ENCODE measurements around the gene AHSA1. TPM values are rescaled to one million over a fixed set of nuclear protein-coding genes. Genes with fewer than 3 reads are reported as not detected.

Gene AHSA1
- total RNA-seq, 2 donors from 2014 or later = 77.7 to 128 TPM

GRCh38 chr14:77508876-77509275, 51.0 kb downstream of the AHSA1 start:
- DNase-seq (ENCODE audit: low spot score) (no peak), ATAC-seq (ENCODE audit: insufficient number of reproducible peaks, low FRiP score, low read depth) (no peak)
- Histone ChIP-seq H3K27me3 (replicated peaks; ENCODE audit: insufficient read depth) (no peaks in the 10 kb centered on the region), H3K9me3 (no peaks in the 10 kb centered on the region), H3K4me3 (no peak overlapping the region), H3K27ac (no peak overlapping the region), H3K36me3 (peaks cover 31% of the 10 kb centered on the region), H3K4me1 (ENCODE audit: control insufficient read depth in 1 of 2, low read depth in 2 of 2) (no peaks in the 10 kb centered on the region)
- TF ChIP-seq, protein P1, sequence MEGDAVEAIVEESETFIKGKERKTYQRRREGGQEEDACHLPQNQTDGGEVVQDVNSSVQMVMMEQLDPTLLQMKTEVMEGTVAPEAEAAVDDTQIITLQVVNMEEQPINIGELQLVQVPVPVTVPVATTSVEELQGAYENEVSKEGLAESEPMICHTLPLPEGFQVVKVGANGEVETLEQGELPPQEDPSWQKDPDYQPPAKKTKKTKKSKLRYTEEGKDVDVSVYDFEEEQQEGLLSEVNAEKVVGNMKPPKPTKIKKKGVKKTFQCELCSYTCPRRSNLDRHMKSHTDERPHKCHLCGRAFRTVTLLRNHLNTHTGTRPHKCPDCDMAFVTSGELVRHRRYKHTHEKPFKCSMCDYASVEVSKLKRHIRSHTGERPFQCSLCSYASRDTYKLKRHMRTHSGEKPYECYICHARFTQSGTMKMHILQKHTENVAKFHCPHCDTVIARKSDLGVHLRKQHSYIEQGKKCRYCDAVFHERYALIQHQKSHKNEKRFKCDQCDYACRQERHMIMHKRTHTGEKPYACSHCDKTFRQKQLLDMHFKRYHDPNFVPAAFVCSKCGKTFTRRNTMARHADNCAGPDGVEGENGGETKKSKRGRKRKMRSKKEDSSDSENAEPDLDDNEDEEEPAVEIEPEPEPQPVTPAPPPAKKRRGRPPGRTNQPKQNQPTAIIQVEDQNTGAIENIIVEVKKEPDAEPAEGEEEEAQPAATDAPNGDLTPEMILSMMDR (IDR thresholded peaks at IDR 0.05) = no peak

DNA sequence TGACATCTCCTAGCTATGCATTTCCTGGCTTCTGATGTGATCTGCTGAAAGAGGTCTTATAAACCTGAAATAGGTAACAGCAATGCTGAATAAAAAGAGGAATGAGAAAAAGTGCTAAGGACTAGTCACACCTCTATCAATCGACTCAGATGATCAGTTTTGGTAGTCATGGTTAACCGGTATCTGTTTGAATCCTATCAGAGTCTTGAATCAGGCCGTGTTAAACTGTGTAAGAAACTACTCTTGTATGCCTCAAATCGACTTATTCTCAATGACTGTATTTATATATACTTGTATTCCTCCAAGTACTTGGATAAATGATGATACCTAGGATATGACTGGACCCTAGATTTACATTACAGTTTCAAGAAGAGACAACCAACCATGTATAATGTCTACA, 51.5 kb downstream of the AHSA1 start:
- TF ChIP-seq, protein P1 (IDR thresholded peaks at IDR 0.05) = no peak
- no peaks in the 10 kb centered on the region for H3K4me1 ChIP-seq (ENCODE audit: control insufficient read depth in 1 of 2, low read depth in 2 of 2)
- ATAC-seq (ENCODE audit: insufficient number of reproducible peaks, low FRiP score, low read depth) (no peak), DNase-seq (ENCODE audit: low spot score) (no peak)
- H3K36me3 ChIP-seq = peaks cover 33% of the 10 kb centered on the region
- H3K4me3 ChIP-seq = no peak overlapping the region
- no peak overlapping the region for H3K27ac ChIP-seq
- H3K9me3 ChIP-seq = no peaks in the 10 kb centered on the region
- H3K27me3 ChIP-seq (replicated peaks; ENCODE audit: insufficient read depth) = no peaks in the 10 kb centered on the region

GRCh38 chr14:77511486-77512162, 53.7 kb downstream of the AHSA1 start:
- TF ChIP-seq, protein P1 (IDR thresholded peaks at IDR 0.05) = no peak
- Histone ChIP-seq H3K9me3 (no peaks in the 10 kb centered on the region), H3K27ac (no peak overlapping the region), H3K36me3 (peaks cover 37% of the 10 kb centered on the region), H3K4me1 (ENCODE audit: control insufficient read depth in 1 of 2, low read depth in 2 of 2) (no peaks in the 10 kb centered on the region), H3K27me3 (replicated peaks; ENCODE audit: insufficient read depth) (no peaks in the 10 kb centered on the region), H3K4me3 (no peak overlapping the region)
- DNase-seq (ENCODE audit: low spot score) (no peak), ATAC-seq (ENCODE audit: insufficient number of reproducible peaks, low FRiP score, low read depth) (no peak)

DNA sequence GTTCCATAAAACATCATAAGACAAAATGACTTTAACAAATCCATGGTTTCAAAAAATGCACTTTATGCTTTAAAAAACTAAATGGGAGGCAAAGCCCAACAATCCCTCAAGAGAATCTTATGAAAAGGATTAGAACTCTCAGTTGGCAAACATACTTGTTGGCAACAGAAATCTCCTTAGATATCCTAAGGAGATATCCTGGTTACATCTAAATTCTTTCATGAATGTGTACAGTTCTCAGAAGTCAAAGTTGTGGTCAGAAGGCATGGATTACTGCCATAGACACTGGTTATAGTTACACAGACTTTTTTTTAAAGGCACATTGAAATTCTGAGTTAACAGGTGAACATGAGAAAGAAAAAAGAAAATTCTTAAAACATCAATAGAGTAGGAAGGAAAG, 58.2 kb downstream of the AHSA1 start:
- no peaks in the 10 kb centered on the region for H3K4me1 ChIP-seq (ENCODE audit: control insufficient read depth in 1 of 2, low read depth in 2 of 2)
- peaks cover 37% of the 10 kb centered on the region for H3K36me3 ChIP-seq
- no peaks in the 10 kb centered on the region for H3K9me3 ChIP-seq
- no peak overlapping the region for H3K4me3 ChIP-seq
- DNase-seq (ENCODE audit: low spot score) (no peak), ATAC-seq (ENCODE audit: insufficient number of reproducible peaks, low FRiP score, low read depth) (no peak)
- no peaks in the 10 kb centered on the region for H3K27me3 ChIP-seq (replicated peaks; ENCODE audit: insufficient read depth)
- TF ChIP-seq, protein P1 (IDR thresholded peaks at IDR 0.05) = no peak
- no peak overlapping the region for H3K27ac ChIP-seq

Other genes starting within 250 kb of the AHSA1 start
- not detected for gene NGB, start 186.9 kb upstream of the AHSA1 start, total RNA-seq
- 10 to 100 TPM; 15.8 to 25.0 TPM for gene POMT2, start 137.2 kb upstream of the AHSA1 start, total RNA-seq
- gene GSTZ1, start 137.1 kb upstream of the AHSA1 start, total RNA-seq = 10 to 100 TPM in 1 of 2 donors, 1 to 10 TPM in 1; 3.1 to 11.5 TPM
- 10 to 100 TPM; 10.0 to 12.0 TPM for gene TMED8, start 81.0 kb upstream of the AHSA1 start, total RNA-seq
- under 1 TPM in 1 of 2 donors, not detected in 1; 0.14 TPM for gene SAMD15, start 80.7 kb upstream of the AHSA1 start, total RNA-seq
- under 1 TPM in 1 of 2 donors, not detected in 1; 0.92 TPM for gene NOXRED1, start 34.6 kb upstream of the AHSA1 start, total RNA-seq
- gene VIPAS39, start 492 bp upstream of the AHSA1 start, total RNA-seq = 10 to 100 TPM; 20.2 to 21.0 TPM
- not detected for gene ISM2, start 40.7 kb downstream of the AHSA1 start, total RNA-seq
- 10 to 100 TPM; 22.6 to 25.3 TPM for gene SPTLC2, start 158.5 kb downstream of the AHSA1 start, total RNA-seq
- 1 to 10 TPM; 7.2 to 7.3 TPM for gene ALKBH1, start 249.9 kb downstream of the AHSA1 start, total RNA-seq